ENCODE measurements around the gene TMEM270. TPM values are rescaled to one million over a fixed set of nuclear protein-coding genes. Genes with fewer than 3 reads are reported as not detected.
A peak's percentile ranks its signal among the peaks of the same experiment; 100 is the strongest.

TMEM270 gene
- total RNA-seq, 1 donor from 2014 or later, result not detected

DNA sequence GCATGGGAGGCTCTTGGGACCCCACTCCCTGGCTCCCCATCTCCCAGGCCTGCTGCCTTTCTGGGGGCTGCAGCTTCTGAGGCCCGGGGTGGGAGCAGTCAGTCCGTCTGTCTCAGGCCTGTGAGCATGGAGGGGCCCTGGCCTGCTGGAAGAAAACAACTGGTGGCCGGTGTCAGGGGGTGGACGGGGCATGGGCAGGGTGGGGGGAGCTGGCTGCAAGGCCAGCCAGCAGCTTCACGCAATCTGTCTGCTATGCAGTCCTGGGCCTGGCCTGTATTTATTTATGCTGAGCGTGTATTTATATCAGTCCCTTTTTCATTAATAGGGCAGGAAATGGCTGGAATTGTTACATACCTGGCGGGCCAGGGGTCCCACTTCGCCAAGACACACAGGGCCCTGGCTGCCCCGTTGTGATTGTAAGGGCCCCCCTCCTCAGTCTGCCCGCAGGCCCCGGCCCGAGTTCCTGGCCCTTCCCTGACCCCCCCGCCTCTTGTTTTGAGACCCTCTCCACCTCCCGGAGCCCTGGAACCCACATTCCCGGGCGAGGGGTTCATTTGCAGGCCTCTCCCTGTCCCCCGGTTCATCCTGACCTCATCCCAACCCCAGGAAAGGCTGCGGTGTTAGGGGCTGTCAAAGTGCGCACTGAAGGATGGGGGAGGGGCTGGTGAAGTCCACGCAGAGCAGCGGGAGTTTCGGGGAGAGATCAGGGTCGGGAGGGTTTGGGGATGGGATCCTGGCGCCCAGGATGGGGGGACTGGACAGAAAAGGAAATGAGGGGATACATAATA, 8.2 kb downstream of the TMEM270 start:
- peaks cover 2% of the 10 kb centered on the region for H3K27me3 Mint-ChIP-seq (ENCODE audit: unreplicated experiment)
- TF ChIP-seq, protein P1, sequence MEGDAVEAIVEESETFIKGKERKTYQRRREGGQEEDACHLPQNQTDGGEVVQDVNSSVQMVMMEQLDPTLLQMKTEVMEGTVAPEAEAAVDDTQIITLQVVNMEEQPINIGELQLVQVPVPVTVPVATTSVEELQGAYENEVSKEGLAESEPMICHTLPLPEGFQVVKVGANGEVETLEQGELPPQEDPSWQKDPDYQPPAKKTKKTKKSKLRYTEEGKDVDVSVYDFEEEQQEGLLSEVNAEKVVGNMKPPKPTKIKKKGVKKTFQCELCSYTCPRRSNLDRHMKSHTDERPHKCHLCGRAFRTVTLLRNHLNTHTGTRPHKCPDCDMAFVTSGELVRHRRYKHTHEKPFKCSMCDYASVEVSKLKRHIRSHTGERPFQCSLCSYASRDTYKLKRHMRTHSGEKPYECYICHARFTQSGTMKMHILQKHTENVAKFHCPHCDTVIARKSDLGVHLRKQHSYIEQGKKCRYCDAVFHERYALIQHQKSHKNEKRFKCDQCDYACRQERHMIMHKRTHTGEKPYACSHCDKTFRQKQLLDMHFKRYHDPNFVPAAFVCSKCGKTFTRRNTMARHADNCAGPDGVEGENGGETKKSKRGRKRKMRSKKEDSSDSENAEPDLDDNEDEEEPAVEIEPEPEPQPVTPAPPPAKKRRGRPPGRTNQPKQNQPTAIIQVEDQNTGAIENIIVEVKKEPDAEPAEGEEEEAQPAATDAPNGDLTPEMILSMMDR (IDR thresholded peaks at IDR 0.05; ENCODE audit: unreplicated experiment), result no peak
- no peak overlapping the region for H3K4me3 Mint-ChIP-seq (ENCODE audit: unreplicated experiment)
- H3K4me1 Mint-ChIP-seq (ENCODE audit: unreplicated experiment), result peaks cover 2% of the 10 kb centered on the region
- no peaks in the 10 kb centered on the region for H3K9me3 Mint-ChIP-seq (ENCODE audit: unreplicated experiment)
- no peak overlapping the region for H3K27ac Mint-ChIP-seq (ENCODE audit: unreplicated experiment)
- DNase-seq (ENCODE audit: low spot score), result no peak
- no peaks in the 10 kb centered on the region for H3K36me3 Mint-ChIP-seq (ENCODE audit: low read depth, unreplicated experiment)

DNA sequence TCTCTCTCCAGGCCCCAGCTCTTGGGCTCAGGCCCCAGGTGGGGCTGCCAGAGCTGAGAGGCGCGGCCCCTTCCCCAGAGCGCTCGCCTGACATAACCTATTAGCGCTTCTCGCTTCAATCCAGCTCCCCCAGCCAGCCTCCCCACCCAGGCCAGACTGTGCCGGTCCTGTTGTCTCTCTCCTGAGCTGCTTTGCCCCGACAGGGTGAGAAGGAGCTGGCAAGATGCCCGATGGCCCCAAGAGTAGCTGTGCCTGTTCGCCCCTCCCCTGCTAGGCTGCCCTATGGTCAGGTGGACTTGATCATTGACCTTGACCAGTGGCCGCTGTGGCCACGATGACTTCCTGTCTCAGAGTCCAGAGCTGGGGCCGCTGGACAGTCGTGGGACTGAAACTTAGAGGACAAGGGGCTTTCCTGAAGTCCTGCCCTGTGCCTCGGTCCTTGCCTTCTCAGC, 9.1 kb downstream of the TMEM270 start:
- no peaks in the 10 kb centered on the region for H3K9me3 Mint-ChIP-seq (ENCODE audit: unreplicated experiment)
- no peaks in the 10 kb centered on the region for H3K36me3 Mint-ChIP-seq (ENCODE audit: low read depth, unreplicated experiment)
- peaks cover 2% of the 10 kb centered on the region for H3K4me1 Mint-ChIP-seq (ENCODE audit: unreplicated experiment)
- H3K4me3 Mint-ChIP-seq (ENCODE audit: unreplicated experiment), result peak overlapping the region; percentile 25
- H3K27me3 Mint-ChIP-seq (ENCODE audit: unreplicated experiment), result peaks cover 2% of the 10 kb centered on the region
- TF ChIP-seq, protein P1 (IDR thresholded peaks at IDR 0.05; ENCODE audit: unreplicated experiment), result no peak
- H3K27ac Mint-ChIP-seq (ENCODE audit: unreplicated experiment), result no peak overlapping the region
- no peak for DNase-seq (ENCODE audit: low spot score)

DNA sequence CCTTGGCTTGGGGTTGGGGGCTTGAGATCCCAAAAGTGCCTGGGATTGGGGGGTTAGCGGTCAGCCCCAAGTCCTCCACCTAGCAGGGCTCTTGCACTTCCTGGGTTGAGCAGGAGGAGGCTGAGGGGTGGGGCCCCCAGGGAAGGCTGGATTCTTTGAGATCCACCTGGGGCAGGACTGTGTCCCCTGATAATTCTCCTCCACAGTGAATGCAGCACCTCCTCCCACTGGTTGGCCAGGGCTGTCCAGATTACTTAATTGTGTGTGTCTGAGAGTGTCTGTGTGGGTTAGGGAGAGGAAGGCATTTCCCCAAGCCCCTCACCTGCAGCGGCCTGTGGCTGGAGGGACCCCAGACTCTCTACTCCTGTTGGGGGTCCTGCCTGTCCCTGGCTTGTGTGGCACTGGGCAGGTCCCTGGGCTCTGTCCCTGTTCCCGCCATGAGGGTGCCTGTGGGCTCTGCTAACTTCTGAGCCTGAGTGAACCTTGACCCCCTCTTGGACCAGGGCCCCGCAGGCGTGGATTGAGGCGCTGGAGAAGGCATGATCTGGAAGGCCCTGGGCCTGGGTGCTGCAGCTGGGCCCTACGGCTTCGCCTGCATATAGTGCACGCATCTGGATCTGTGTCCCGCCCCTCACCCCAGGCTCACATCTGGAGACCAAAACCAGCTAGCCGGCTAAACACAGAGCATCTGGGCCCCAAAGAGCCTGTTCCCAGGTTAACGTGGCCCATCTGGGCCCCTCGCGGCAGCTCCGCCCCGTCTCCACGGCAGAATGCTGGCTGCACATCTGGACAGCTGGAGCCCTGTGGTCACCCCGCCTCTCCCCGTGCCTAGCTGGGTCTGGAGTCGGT, 10.4 kb downstream of the TMEM270 start:
- Mint-ChIP-seq H3K27ac (ENCODE audit: unreplicated experiment) (no peak overlapping the region), H3K4me3 (ENCODE audit: unreplicated experiment) (no peak overlapping the region), H3K9me3 (ENCODE audit: unreplicated experiment) (no peaks in the 10 kb centered on the region), H3K27me3 (ENCODE audit: unreplicated experiment) (peaks cover 2% of the 10 kb centered on the region), H3K4me1 (ENCODE audit: unreplicated experiment) (peaks cover 2% of the 10 kb centered on the region), H3K36me3 (ENCODE audit: low read depth, unreplicated experiment) (no peaks in the 10 kb centered on the region)
- DNase-seq (ENCODE audit: low spot score), result no peak
- TF ChIP-seq, protein P1 (IDR thresholded peaks at IDR 0.05; ENCODE audit: unreplicated experiment), result no peak

DNA sequence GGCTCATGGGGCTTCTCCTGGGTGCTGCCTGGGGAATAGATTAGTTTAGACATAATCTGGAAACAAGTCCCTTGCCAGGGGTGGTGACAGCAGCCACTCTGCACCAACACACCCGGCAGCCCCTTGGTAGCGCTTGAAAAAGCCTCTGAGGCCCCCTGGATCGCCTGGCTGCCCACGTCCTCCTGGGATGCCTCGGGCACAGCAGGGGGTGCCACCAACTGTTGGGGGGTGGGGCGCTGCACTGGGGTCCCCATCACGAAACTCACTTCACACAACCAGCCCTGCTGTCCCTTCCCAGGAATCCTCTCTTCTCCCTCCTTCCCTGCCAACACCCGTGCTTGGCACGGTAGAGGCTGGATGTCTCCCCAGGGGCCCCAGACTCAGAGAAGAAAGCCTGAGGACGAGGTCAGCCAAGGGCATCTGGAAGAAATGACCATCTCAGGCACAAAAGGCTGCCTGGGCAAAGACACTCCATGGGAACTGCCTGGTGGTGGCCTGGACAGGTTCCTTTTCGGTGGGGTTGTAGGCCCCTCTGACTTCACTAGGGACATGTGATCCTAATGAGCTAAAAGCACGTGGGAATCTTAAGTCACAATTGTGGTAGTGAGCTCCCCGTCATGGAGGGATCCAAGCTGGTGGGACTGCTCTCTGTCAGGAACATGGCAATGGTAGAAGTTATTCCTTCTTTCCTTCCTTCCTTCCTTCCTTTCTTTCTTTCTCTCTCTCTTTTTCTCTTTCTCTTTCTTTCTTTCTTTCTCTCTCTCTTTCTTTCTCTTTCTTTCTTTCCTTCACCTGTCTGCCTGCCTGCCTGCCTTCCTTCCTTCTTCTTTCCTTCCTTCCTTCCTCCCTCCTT, 11.3 kb downstream of the TMEM270 start:
- Mint-ChIP-seq H3K27me3 (ENCODE audit: unreplicated experiment) (peaks cover 2% of the 10 kb centered on the region), H3K27ac (ENCODE audit: unreplicated experiment) (no peak overlapping the region), H3K4me1 (ENCODE audit: unreplicated experiment) (peaks cover 2% of the 10 kb centered on the region), H3K36me3 (ENCODE audit: low read depth, unreplicated experiment) (no peaks in the 10 kb centered on the region), H3K4me3 (ENCODE audit: unreplicated experiment) (no peak overlapping the region), H3K9me3 (ENCODE audit: unreplicated experiment) (no peaks in the 10 kb centered on the region)
- no peak for DNase-seq (ENCODE audit: low spot score)
- TF ChIP-seq, protein P1 (IDR thresholded peaks at IDR 0.05; ENCODE audit: unreplicated experiment), result no peak
